22Rv1 (cell line): Measurements from ENCODE around the gene COL27A1.

Source experiments
- ZFX ChIP-seq: fragments of 450-650 bp; IDR thresholded peaks from 2 replicates; pipeline ENCODE4 v1.6.1; 2017; ENCODE audit warnings: antibody characterized with exemption, borderline replicate concordance
- TF ChIP-seq, protein P1 (sequence below): fragments of 450-650 bp; IDR thresholded peaks from 2 replicates; pipeline ENCODE4 v1.5.1; 2017; ENCODE audit warnings: mild to moderate bottlenecking

DNA sequence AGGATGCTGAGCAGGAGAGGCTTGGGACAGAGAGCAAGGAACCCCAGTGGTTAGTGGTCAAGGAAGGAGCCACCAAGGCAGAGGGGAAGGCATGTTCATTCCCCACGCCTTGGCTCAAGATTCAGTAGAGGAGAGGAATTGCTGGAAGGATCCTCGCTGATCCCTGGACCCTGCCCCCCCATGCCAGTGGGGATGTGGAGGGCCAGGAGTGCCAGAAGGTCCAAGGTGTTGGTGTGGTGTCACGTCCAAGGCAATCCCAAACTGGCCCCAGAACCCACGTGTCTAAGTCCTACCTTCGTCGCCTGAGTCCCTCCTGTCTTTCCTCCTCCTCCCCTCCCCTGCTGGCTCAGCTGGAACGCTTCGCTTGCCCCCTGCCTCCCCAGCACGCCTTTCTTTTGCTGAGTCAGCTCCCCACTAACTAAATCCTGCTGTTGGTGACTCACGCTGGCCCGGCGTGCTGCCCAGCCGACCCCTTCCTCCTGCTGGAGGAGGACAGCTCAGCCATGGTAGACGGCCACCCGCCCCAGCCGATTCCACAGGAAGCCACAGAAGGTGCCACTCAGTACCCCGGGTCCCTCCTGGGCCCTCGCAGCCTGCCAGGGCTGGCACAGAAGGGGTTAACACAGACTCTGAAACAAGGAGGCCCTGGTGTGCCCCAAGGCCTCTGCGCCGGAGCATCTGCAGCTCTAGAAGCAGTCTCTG, 130.0 kb downstream of the COL27A1 start:
- TF ChIP-seq, protein P1, sequence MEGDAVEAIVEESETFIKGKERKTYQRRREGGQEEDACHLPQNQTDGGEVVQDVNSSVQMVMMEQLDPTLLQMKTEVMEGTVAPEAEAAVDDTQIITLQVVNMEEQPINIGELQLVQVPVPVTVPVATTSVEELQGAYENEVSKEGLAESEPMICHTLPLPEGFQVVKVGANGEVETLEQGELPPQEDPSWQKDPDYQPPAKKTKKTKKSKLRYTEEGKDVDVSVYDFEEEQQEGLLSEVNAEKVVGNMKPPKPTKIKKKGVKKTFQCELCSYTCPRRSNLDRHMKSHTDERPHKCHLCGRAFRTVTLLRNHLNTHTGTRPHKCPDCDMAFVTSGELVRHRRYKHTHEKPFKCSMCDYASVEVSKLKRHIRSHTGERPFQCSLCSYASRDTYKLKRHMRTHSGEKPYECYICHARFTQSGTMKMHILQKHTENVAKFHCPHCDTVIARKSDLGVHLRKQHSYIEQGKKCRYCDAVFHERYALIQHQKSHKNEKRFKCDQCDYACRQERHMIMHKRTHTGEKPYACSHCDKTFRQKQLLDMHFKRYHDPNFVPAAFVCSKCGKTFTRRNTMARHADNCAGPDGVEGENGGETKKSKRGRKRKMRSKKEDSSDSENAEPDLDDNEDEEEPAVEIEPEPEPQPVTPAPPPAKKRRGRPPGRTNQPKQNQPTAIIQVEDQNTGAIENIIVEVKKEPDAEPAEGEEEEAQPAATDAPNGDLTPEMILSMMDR = no peak
- no peak for TF ChIP-seq ZFX
